ENCODE measurements around the gene CDC42SE2. TPM values are rescaled to one million over a fixed set of nuclear protein-coding genes. Genes with fewer than 3 reads are reported as not detected.

The CDC42SE2 gene
- total RNA-seq, 1 donor from 2014 or later: 12.8 TPM

- no peak for TF ChIP-seq CTCF (IDR thresholded peaks at IDR 0.05)
- Histone ChIP-seq H3K27me3 (no peaks in the 10 kb centered on the region), H3K27ac (no peak overlapping the region), H3K9me3 (no peaks in the 10 kb centered on the region), H3K4me1 (no peaks in the 10 kb centered on the region), H3K4me3 (no peak overlapping the region), H3K36me3 (no peaks in the 10 kb centered on the region)
- DNase-seq (ENCODE audit: low spot score in 2 of 2): no peak
- intact Hi-C loops (cut with DNase I): no loop called here
Observed at GRCh38 chr5:131286400-131286715, 22.5 kb downstream of the CDC42SE2 start.

GRCh38 chr5:131288328-131288727 is 24.5 kb downstream of the CDC42SE2 start:
- no peak for TF ChIP-seq CTCF (IDR thresholded peaks at IDR 0.05)
- Histone ChIP-seq H3K36me3 (no peaks in the 10 kb centered on the region), H3K27ac (no peak overlapping the region), H3K4me3 (no peak overlapping the region), H3K27me3 (no peaks in the 10 kb centered on the region), H3K9me3 (no peaks in the 10 kb centered on the region), H3K4me1 (no peaks in the 10 kb centered on the region)
- DNase-seq (ENCODE audit: low spot score in 2 of 2): no peak
- intact Hi-C loops (cut with DNase I): no loop called here

- Histone ChIP-seq H3K4me3 (no peak overlapping the region), H3K4me1 (no peaks in the 10 kb centered on the region), H3K27me3 (no peaks in the 10 kb centered on the region), H3K9me3 (no peaks in the 10 kb centered on the region), H3K27ac (no peak overlapping the region), H3K36me3 (no peaks in the 10 kb centered on the region)
- no peak for TF ChIP-seq CTCF (IDR thresholded peaks at IDR 0.05)
- intact Hi-C loops (cut with DNase I): no loop called here
- no peak for DNase-seq (ENCODE audit: low spot score in 2 of 2)
Observed at GRCh38 chr5:131289738-131290137, 25.9 kb downstream of the CDC42SE2 start.

- TF ChIP-seq CTCF (IDR thresholded peaks at IDR 0.05): no peak
- intact Hi-C loops (cut with DNase I): no loop called here
- Histone ChIP-seq H3K9me3 (no peaks in the 10 kb centered on the region), H3K27ac (no peak overlapping the region), H3K27me3 (no peaks in the 10 kb centered on the region), H3K4me3 (no peak overlapping the region), H3K36me3 (no peaks in the 10 kb centered on the region), H3K4me1 (no peaks in the 10 kb centered on the region)
- no peak for DNase-seq (ENCODE audit: low spot score in 2 of 2)
Observed at GRCh38 chr5:131296213-131296672, 32.4 kb downstream of the CDC42SE2 start.

GRCh38 chr5:131297886-131298285 is 34.0 kb downstream of the CDC42SE2 start:
- intact Hi-C loops (cut with DNase I): no loop called here
- Histone ChIP-seq H3K9me3 (no peaks in the 10 kb centered on the region), H3K4me3 (no peak overlapping the region)

More at GRCh38 chr5:131297886-131298285, 34.0 kb downstream of the CDC42SE2 start:
- DNase-seq (ENCODE audit: low spot score in 2 of 2): no peak
- TF ChIP-seq CTCF (IDR thresholded peaks at IDR 0.05): no peak
- no peaks in the 10 kb centered on the region for H3K36me3 ChIP-seq
- no peaks in the 10 kb centered on the region for H3K4me1 ChIP-seq
- no peaks in the 10 kb centered on the region for H3K27me3 ChIP-seq
- H3K27ac ChIP-seq: no peak overlapping the region
